Measurements from ENCODE around the gene PTPRM.

PTPRM gene

GRCh38 chr18:8117006-8117371, 549.9 kb downstream of the PTPRM start:
- peak; percentile 47 for DNase-seq (ENCODE audit: low read depth)

DNA sequence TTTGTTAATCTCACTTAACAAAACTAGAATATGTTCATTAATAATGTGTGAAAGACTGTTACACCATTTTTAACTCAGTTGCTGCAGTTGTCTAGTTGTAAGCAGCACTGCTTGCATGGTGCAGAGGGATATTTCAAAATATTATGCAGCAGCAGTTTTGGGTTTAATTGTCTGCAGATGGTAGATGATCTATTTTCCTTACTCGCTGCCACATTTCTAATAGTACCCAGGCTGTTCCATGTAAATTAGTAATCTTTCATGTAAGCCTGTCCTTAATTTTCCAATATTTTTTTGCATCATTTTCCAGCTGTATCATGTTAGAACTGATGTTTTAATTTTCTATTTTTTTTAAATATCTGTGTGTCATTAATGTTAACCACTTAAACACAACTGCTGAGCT, 554.0 kb downstream of the PTPRM start:
- DNase-seq (ENCODE audit: low read depth) = peak; percentile 70

- DNase-seq (ENCODE audit: low read depth) = peak; percentile 8
These were observed 554.9 kb downstream of the PTPRM start for GRCh38 chr18:8121942-8122480.

DNA sequence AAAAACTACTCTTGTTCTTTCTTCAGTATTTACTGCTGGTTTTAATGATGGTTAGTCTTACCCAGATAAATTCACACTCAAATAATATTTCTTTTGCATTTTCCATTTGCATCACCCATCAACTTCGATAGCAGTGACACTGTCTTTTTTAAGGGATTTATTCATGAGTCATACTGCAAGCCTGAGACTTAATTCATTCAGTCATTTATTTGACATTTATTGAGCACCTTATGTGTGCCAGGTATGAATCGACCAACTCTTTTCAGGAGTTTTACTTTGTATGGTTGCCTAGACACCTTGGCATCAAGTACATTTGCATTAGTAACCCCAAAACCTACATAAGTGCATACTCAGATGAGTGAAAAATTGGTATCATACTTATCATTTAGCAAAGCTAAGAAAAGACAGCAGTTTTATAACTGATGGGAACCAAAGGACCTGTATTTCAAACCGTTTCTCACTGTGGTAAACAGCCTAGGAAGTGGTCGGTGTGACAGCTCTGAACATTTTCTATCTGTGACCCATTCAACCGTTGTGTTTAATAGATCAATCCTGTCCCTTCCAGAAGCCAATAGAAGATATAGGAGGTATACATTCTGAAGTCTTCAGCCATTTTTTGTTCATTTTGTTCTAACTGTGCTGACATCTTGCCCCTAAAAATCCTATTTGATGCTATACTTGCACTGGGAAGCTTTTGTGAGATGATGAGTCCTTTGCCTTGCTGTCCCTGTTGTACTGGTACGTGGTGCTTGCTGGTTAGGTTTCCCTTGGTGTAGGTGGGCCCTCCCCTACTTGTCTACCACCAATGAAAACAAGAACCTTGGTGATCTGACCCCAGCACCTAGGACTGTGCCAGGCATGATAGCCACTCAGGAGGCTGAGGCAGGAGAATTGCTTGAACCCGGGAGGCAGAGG, 557.4 kb downstream of the PTPRM start:
- no peak for DNase-seq (ENCODE audit: low read depth)

DNA sequence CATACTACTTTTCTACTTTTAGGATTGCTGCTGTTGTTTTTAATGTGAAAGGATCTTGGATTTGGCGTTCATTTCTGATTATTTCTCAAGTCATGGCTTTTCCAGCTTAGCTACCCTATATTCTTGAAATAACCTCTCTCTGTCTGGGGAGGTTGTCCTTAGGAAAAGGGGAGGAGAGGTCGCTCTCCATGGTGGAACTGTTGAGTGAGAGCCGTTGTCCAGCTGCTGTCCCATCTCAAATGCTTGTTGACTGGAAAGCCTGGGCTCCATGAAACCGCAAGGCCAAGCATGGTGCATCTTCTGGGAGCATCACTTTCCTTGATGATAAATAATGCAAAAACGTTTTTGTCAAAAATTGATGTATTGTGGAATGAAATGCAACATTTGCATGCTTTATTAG, 563.0 kb downstream of the PTPRM start:
- no peak for DNase-seq (ENCODE audit: low read depth)

- no peak for DNase-seq (ENCODE audit: low read depth)
These were observed 565.9 kb downstream of the PTPRM start for GRCh38 chr18:8133032-8133431.

- no peak for DNase-seq (ENCODE audit: low read depth)
These were observed 566.8 kb downstream of the PTPRM start for GRCh38 chr18:8133888-8134287.

GRCh38 chr18:8139127-8139527, 572.0 kb downstream of the PTPRM start:
- peak; percentile 29 for DNase-seq (ENCODE audit: low read depth)

GRCh38 chr18:8139891-8140406, 572.8 kb downstream of the PTPRM start:
- peak; percentile 89 for DNase-seq (ENCODE audit: low read depth)

DNA sequence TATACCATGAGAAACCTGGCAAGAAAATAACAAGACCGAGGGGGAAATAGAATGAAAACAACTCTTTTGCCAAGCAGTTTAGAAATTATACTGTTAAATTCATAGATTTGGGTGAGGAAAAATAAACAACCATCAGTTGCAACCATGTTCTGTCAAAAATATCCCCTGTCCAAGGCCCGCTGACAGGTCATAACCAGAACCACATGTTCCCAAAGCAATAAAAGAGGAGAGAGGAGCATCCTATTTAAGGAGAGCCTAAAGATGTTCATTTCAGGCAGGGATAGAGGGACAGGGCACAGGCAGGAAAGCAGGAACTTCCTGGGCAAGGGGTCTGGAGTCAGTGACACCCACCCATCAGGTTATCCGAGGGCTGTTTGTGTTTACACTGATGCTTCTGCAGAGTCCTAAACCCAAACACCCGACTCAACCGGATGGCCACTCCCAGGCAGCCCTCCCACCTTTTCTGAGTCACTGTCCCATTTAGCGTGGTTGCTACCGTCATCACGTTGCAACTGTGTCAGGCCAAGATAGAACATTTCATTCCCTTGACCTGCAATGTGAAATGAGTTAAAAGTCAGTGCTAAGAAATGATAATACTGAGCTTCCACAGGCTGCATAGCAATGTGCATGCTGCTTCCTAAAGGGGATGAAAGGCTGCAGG, 573.9 kb downstream of the PTPRM start:
- DNase-seq (ENCODE audit: low read depth) = peak; percentile 85

GRCh38 chr18:8142131-8142711, 575.1 kb downstream of the PTPRM start:
- DNase-seq (ENCODE audit: low read depth) = peak; percentile 72

GRCh38 chr18:8142932-8143331, 575.8 kb downstream of the PTPRM start:
- DNase-seq (ENCODE audit: low read depth) = no peak

DNA sequence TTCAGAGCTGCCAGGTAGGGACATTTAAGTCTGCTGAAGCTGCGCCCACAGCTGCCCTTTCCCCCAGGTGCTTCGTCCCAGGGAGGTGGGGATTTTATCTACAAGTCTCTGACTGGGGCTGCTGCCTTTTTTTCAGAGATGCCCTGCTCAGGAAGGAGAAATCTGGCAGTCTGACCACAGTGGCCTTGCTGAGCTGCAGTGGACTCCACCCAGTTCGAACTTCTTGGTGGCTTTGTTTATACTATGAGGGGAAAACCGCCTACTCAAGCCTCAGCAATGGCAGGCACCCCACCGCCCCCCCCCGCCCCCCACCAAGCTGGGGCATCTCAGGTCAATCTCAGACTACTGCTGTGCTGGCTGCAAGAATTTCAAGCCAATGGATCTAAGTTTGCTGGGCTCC, 584.1 kb downstream of the PTPRM start:
- no peak for DNase-seq (ENCODE audit: low read depth)

GRCh38 chr18:8153887-8154583, 586.9 kb downstream of the PTPRM start:
- no peak for DNase-seq (ENCODE audit: low read depth)

DNA sequence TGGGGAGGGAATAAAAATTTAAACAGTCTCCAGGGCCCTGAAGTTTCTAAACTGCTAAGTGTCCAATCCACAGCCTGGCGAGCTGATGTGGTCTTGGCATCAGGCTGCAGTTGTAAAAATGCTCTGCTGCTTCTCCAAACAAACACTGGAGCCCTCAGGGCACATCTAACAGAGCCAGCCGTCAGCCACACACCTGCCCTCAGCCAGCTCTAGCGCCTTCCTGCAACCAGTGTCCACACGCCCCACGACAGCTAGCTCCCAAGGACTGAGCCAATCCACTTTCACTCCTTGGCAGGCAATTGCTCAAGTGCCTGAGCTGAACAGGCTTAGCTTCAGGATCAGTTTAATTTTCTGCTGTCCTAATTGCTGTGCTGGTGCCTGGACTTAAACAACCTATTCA, 595.7 kb downstream of the PTPRM start:
- peak; percentile 16 for DNase-seq (ENCODE audit: low read depth)

- DNase-seq (ENCODE audit: low read depth) = no peak
These were observed 596.3 kb downstream of the PTPRM start for GRCh38 chr18:8163286-8163959.

GRCh38 chr18:8165095-8165494, 598.0 kb downstream of the PTPRM start:
- DNase-seq (ENCODE audit: low read depth) = no peak

DNA sequence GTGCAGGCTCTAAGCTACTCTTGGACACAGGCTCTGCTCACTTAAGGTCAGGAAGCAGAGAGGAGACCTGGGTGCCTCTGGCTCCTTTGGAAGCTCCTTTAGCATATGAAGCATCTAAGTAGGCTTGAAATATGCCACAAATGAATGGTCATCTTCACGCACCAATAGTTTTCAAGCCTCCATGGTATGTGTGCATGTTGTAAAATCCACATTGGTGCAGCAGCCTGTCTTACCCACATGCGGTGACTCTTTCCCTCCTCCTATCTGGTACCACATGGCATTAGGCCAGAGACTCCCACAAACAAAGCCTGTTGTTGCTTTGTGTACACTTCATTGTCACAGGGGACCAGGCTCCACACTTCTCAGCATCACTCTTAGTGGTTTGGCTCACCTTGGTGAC, 599.9 kb downstream of the PTPRM start:
- no peak for DNase-seq (ENCODE audit: low read depth)

GRCh38 chr18:8167673-8168072, 600.6 kb downstream of the PTPRM start:
- DNase-seq (ENCODE audit: low read depth) = no peak

DNA sequence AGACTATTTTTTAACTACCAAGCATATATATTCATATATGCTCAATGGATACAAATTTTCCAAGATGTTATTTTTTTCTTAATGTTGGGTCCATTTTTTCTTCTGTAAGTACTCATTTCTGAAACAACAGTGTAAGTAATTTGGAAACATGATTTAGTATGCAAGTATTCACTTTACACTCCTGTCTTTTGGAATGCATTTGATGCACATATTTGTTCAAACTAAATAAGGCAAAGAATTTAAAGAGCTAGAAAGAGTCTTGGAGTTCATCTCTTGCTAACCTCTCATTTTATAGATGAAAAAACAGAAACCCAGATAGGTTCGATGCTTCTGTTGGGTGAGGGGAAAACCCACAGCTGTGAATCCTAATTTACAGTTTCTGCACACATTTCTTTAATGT, 602.6 kb downstream of the PTPRM start:
- DNase-seq (ENCODE audit: low read depth) = no peak

GRCh38 chr18:8174771-8175170, 607.7 kb downstream of the PTPRM start:
- DNase-seq (ENCODE audit: low read depth) = no peak

Data from fibroblast of gingiva (primary cell).